RWPE1 (cell line): ENCODE results near the gene GCNT4.

Experiments
- CTCF ChIA-PET: fragments of 350-600 bp; sonication (Branson Sonifier 250); formaldehyde crosslinking; extraction: SDS; loops from one replicate; lab custom pipeline; 2021; lab: Yijun Ruan, JAX
- POLR2A ChIA-PET: fragments of 400-600 bp; formaldehyde crosslinking; extraction: SDS; loops from one replicate; lab custom pipeline; 2020; ENCODE audit warnings: antibody characterized with exemption; ENCODE audit not compliant: low non-redundant PET; lab: Yijun Ruan, JAX
- DNase-seq: peaks from one replicate; pipeline ENCODE4 v3.0.0; 2012; ENCODE audit warnings: low spot score
- H3K27ac ChIP-seq: fragments of 450-650 bp; 2 replicates; pipeline ENCODE4 v1.5.1; 2017
- CTCF ChIP-seq: fragments of 450-650 bp; conservative IDR thresholded peaks from 2 replicates; pipeline ENCODE4 v1.5.1; 2017; ENCODE audit warnings: low read depth, mild to moderate bottlenecking

Gene GCNT4

GRCh38 chr5:75058986-75059535 is 6.7 kb upstream of the GCNT4 start:
- no peak for TF ChIP-seq CTCF
- ChIA-PET CTCF (interaction anchor here (1.0 to 1.2 kb wide), 2 partner anchors 15 to 133 kb away, joined by 3 read pairs; no protein-coding TSS in a partner anchor), POLR2A (no interaction called here)
- no peak overlapping the region for H3K27ac ChIP-seq
- DNase-seq = no peak

GRCh38 chr5:75057561-75057960 is 5.2 kb upstream of the GCNT4 start:
- ChIA-PET POLR2A (no interaction called here), CTCF (interaction anchor here (0.7 to 0.9 kb wide), 2 partner anchors 16 to 149 kb away, joined by 4 read pairs; no protein-coding TSS in a partner anchor)
- H3K27ac ChIP-seq = no peak overlapping the region
- no peak for DNase-seq
- no peak for TF ChIP-seq CTCF

- no peak overlapping the region for H3K27ac ChIP-seq
- CTCF ChIA-PET = interaction anchor here (0.6 to 1.2 kb wide), 2 partner anchors 64 to 368 kb away, joined by 3 to 5 read pairs; no protein-coding TSS in a partner anchor
- POLR2A ChIA-PET = interaction anchor here (0.7 kb wide), 1 partner anchor 348 kb away, joined by 3 read pairs; no protein-coding TSS in a partner anchor
- no peak for TF ChIP-seq CTCF
- DNase-seq = no peak
Measured at GRCh38 chr5:75055727-75056144, 3.4 kb upstream of the GCNT4 start.

GRCh38 chr5:75054134-75054930 is 2.0 kb upstream of the GCNT4 start:
- CTCF ChIA-PET = interaction anchor here (0.6 to 1.5 kb wide), 10 partner anchors 12 to 781 kb away, joined by 3 to 8 read pairs (median 3); no protein-coding TSS in a partner anchor
- DNase-seq = no peak
- POLR2A ChIA-PET = interaction anchor here (0.6 to 1.0 kb wide), 3 partner anchors 17 to 182 kb away, joined by 3 to 7 read pairs (median 3); partner anchors contain the start of gene ANKRD31
- H3K27ac ChIP-seq = peak overlapping the region; percentile 87
- no peak for TF ChIP-seq CTCF

- POLR2A ChIA-PET = interaction anchor here (0.6 to 1.0 kb wide), 2 partner anchors 178 to 183 kb away, joined by 3 read pairs; partner anchors contain the start of gene ANKRD31
- H3K27ac ChIP-seq = peak overlapping the region; percentile 87
- peak; percentile 47 for TF ChIP-seq CTCF
- CTCF ChIA-PET = interaction anchor here (0.6 to 1.5 kb wide), 8 partner anchors 12 to 780 kb away, joined by 3 to 8 read pairs (median 3); no protein-coding TSS in a partner anchor
- DNase-seq = peak; percentile 72
Measured at GRCh38 chr5:75053304-75054133, 1.2 kb upstream of the GCNT4 start.
